AG09319 (cell line): Measurements from ENCODE around the gene LONP2.
"Not testable (repeated sequence)": the region's sequence is repeated elsewhere in the genome, so short reads cannot be mapped to it uniquely, and the experiment has no call there.

Experiments
- DNase-seq: peaks from one replicate; pipeline ENCODE4 v3.0.0-alpha.2; 2010; ENCODE audit warnings: low read depth; ENCODE audit errors: extremely low read depth
- CTCF ChIP-seq: IDR thresholded peaks from 2 replicates; pipeline ENCODE4 v1.5.1; 2011; ENCODE audit warnings: low read depth, mild to moderate bottlenecking, inconsistent platforms, low read length, moderate library complexity

LONP2 gene

GRCh38 chr16:48236286-48236685 is 7.8 kb upstream of the LONP2 start:
- DNase-seq, result no peak
- TF ChIP-seq CTCF, result no peak

GRCh38 chr16:48240147-48240546 is 4.0 kb upstream of the LONP2 start:
- not testable (repeated sequence) for DNase-seq

- no peak for DNase-seq
- no peak for TF ChIP-seq CTCF
Observed at GRCh38 chr16:48244863-48245195, 729 bp downstream of the LONP2 start.

GRCh38 chr16:48246066-48246465 is 2.0 kb downstream of the LONP2 start:
- DNase-seq, result no peak
- TF ChIP-seq CTCF, result no peak

- no peak for TF ChIP-seq CTCF
- DNase-seq, result no peak
Observed at GRCh38 chr16:48247311-48247710, 3.2 kb downstream of the LONP2 start, which contains the start of gene ABCC11. Gene ABCC11 (minus strand): TSS chr16:48247539. CDS start chr16:48231921, 15,618 bp downstream.

GRCh38 chr16:48250520-48251278 is 6.6 kb downstream of the LONP2 start:
- no peak for TF ChIP-seq CTCF
- DNase-seq, result peak; percentile 16

- no peak for DNase-seq
- no peak for TF ChIP-seq CTCF
Observed at GRCh38 chr16:48252013-48252412, 7.9 kb downstream of the LONP2 start.
